H1 (cell line): Measurements from ENCODE around the gene ATP9B. TPM values are rescaled to one million over a fixed set of nuclear protein-coding genes. Genes with fewer than 3 reads are reported as not detected.

Experiments
- ATF2 ChIP-seq: IDR thresholded peaks from 2 replicates; pipeline ENCODE4 v1.6.1; 2012; ENCODE audit warnings: low read length, inconsistent platforms
- BACH1 ChIP-seq: IDR thresholded peaks from 2 replicates; pipeline ENCODE4 v1.6.1; 2012; ENCODE audit warnings: low read length, improper control_type of control experiment
- KDM1A ChIP-seq: fragments of 200-600, 300-600 bp; sonication (generic); IDR thresholded peaks from 2 replicates; pipeline ENCODE4 v1.7.1; 2016; ENCODE audit warnings: mild to moderate bottlenecking, low read length, borderline replicate concordance
- POLR2AphosphoS5 ChIP-seq: IDR thresholded peaks from 2 replicates; pipeline ENCODE4 v1.6.1; 2011; ENCODE audit warnings: low read depth, low read length
- SIRT6 ChIP-seq: IDR thresholded peaks from one replicate; pipeline ENCODE4 v1.7.1; 2012; ENCODE audit warnings: low read length, inconsistent platforms
- SP2 ChIP-seq: IDR thresholded peaks from 2 replicates; pipeline ENCODE4 v1.6.1; 2012; ENCODE audit warnings: mild to moderate bottlenecking, low read length, inconsistent platforms
- ZNF274 ChIP-seq: IDR thresholded peaks from 2 replicates; pipeline ENCODE4 v1.7.0; 2012; ENCODE audit warnings: low read length, borderline replicate concordance; ENCODE audit errors: extremely low read depth
- polyA plus RNA-seq, 7 experiments: library from polyadenylated mRNA; depleted of rRNA in 3 of 7; stranded (reverse) in 5 of 7; unstranded in 2 of 7; fragments of >200 nt in 5 of 7; fragments of 200-250 nt in 2 of 7; gene quantifications; 1 replicate in 5 of 7; 2 replicates in 1 of 7; 4 replicates in 1 of 7; pipeline versions ENCODE4 v1.2.1 to v1.2.3, GENCODE V29; 2011 to 2013; ENCODE audit warnings: missing spikeins in 2 of 7, mixed read lengths in 2 of 7
- total RNA-seq: library from RNA; stranded (reverse); fragmentation: NEBNext Ultra II Directional; extraction: Animal tissue kit (Norgen Biotek cat#: 25700); gene quantifications from 2 replicates; pipeline ENCODE4 v1.2.1, GENCODE V29; 2021

ATP9B gene
- total and polyA plus RNA-seq, 2 of the 8 experiments (the other 6 are each of a cell fraction or from before 2014, with no cell fraction given) = 15.1 to 21.7 TPM

GRCh38 chr18:79248495-79249060 is 179.4 kb downstream of the ATP9B start (continued):
- no peak for TF ChIP-seq ATF2
- no peak for TF ChIP-seq ZNF274
- TF ChIP-seq KDM1A = no peak
- no peak for TF ChIP-seq SIRT6
- TF ChIP-seq SP2 = no peak
- no peak for TF ChIP-seq BACH1
- TF ChIP-seq POLR2AphosphoS5 = no peak
